Inflammatory macrophage treated with lipopolysaccharide for 4 hours (primary cell): ENCODE data around the gene PIAS3.
"Not testable (repeated sequence)": the region's sequence is repeated elsewhere in the genome, so short reads cannot be mapped to it uniquely, and the experiment has no call there.

Source experiments
- DNase-seq: peaks from one replicate; pipeline ENCODE4 v3.0.0-alpha.2; 2020

PIAS3 gene

GRCh38 chr1:145871994-145872924 lies 13.4 kb upstream of the PIAS3 start:
- peak; percentile 56 for DNase-seq

GRCh38 chr1:145868232-145868631 lies 9.4 kb upstream of the PIAS3 start:
- no peak for DNase-seq

GRCh38 chr1:145863282-145864018 lies 4.6 kb upstream of the PIAS3 start:
- no peak for DNase-seq

GRCh38 chr1:145859491-145860023 lies 676 bp upstream of the PIAS3 start:
- DNase-seq, result peak; percentile 84

GRCh38 chr1:145858238-145858900 lies 512 bp downstream of the PIAS3 start:
- peak; percentile 28 for DNase-seq

- DNase-seq, result no peak
These were observed 1.7 kb downstream of the PIAS3 start for GRCh38 chr1:145857170-145857569.

- no peak for DNase-seq
These were observed 3.4 kb downstream of the PIAS3 start for GRCh38 chr1:145855426-145855948.

DNA sequence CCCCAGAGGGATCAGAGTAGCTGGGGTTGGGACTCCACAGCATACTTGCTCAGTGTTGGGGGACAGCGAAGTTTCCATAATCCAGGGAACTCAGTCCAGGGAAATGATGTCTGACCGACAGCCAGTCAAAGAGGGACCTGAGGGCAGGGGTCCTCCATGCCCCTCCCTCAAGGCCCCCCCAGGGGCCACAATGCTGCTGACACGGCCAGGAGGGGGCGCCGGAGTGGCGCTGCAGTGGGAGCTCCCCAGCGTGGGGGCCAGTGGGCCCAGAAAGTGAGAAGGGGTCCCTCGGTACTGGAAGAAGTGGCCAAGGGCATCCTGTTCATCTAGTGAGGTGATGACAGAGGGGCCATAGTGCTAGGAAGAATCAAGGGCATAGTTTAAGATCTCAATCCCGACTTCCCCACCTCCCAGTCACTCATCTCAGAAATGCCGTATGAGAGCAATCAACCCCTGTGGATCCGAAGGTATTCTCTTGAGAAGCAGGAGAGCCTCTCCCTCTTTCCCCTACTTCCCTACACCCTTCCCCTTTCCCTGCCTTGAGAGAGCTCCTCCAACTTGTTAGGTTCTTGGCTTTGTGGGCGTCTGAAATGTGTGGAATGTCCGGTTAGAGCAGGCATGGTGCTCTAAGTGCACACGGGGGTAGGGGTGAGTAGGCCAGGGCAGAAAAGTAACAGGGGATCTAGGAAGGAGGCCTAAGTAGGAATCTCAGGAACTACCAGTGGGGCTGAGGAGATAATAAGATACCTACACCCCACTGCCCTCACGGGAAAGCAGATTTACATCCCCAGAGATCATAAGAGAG lies 9.3 kb downstream of the PIAS3 start:
- DNase-seq, result no peak

DNA sequence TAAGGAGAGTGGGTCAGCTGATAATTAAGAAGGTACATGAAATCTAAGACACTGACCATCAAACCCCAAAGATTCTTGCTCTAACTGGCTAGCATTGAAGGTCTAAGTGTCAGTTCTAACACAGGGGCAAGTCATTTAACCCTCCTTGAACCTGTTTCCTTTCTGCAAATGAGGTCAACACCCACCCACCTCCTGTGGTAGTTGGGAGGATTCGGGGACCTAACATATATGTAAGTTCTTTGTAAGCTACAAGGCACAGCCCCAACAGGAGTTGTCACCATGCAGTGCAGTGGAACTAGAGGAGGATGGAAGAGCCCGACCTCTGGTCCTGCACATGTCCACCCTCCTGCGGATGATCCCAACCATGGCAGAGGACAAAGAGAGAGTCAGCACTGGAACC lies 11.1 kb downstream of the PIAS3 start:
- DNase-seq, result no peak

DNA sequence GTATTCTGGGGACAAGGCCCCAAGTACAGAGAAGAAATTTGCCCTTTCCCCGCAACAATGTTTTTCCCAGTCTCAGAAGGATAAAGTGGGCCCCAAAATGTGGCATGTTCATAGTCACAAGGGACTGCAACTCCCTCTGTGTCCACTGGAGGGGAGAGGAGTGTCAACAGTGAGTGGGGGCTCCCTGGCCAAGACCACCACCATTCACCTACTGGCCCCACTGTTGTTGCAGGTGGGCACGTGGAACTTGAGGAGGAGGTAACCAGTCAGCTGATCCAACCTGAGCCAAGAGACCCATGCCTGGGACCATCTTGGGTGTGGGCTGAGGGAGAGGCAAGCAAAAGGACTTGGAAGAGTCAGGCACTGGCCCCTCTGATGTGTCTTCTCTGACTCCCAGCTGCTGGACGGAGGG lies 12.7 kb downstream of the PIAS3 start:
- DNase-seq, result peak; percentile 42

GRCh38 chr1:145845514-145846161 lies 13.2 kb downstream of the PIAS3 start, which contains the start of gene NUDT17:
Gene NUDT17, plus strand, starts transcription at chr1:145845630. Its CDS starts 11 bp downstream, at chr1:145845641.
- peak; percentile 65 for DNase-seq

GRCh38 chr1:145845144-145845513 lies 13.8 kb downstream of the PIAS3 start:
- peak; percentile 72 for DNase-seq

DNA sequence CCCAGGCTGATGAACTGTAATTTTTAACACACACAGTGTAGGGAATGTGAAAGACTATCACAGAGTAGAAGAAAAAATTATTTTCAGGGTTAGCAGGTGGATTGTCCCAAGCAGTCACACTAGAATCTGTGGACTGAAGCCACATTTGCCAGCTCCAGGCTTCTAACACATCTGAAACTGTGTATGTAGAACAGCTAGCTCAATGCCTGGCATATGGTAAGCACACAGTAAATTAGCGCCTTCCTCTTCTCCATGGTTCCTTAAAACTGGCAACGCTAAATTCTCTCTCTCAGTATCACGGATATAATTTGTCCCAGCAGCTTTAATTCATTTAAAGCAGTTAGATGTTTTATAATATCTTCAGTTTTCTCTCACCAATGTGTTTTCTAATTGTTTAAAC lies 15.8 kb downstream of the PIAS3 start:
- DNase-seq, result no peak

GRCh38 chr1:145837656-145838055 lies 21.2 kb downstream of the PIAS3 start:
- DNase-seq, result peak; percentile 40

DNA sequence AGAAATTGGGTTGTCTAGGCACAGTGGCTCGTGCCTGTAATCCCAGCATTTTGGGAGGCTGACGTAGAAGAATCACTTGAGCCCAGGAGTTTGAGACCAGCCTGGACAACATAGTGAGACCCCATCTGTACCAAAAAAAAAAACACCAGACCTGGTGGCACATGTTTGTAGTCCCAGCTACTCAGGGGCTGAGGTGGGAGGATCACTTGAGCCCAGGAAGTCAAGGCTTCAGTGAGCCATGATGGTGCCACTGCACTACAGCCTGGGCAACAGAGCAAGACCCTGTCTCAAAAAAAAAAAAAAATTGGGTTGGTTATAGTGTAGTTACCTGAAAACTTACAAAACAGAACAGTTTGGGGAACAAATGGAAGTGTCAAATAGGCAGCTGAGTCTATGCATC lies 28.1 kb downstream of the PIAS3 start:
- DNase-seq, result not testable (repeated sequence)

DNA sequence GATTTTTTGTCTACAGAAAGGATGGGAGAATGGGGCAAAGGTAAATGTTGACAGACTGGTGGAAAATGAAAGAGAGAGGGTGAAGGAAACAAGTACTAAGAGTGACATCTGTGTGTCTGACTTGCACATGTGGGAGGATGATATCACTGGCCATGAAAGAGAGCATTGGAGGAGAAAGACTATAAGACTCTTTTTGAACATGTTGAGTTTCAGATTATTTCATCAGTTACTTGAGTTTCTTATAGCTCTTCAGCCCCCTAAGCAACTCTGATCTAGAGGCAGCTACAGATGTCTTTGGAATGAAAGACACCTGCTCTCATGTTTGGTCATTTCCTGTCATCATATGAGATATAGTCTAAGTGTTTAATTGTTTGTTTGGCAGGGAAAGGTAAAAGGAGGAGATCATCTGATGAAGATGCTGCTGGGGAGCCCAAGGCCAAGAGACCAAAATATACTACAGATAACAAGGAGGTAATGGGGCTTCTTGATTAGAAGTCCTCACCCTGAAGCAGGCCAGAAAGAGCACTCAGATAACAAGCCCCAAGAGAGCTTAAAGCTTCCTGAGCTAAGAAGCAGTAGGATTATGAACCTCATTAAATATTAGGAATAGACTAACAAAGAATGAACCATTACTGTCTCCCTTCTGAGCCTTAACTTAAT lies 30.4 kb downstream of the PIAS3 start:
- DNase-seq, result peak; percentile 72

GRCh38 chr1:145827966-145828365 lies 30.9 kb downstream of the PIAS3 start:
- peak; percentile 34 for DNase-seq

GRCh38 chr1:145826030-145826429 lies 32.9 kb downstream of the PIAS3 start:
- peak; percentile 19 for DNase-seq

- no peak for DNase-seq
These were observed 34.4 kb downstream of the PIAS3 start for GRCh38 chr1:145824499-145824842.

DNA sequence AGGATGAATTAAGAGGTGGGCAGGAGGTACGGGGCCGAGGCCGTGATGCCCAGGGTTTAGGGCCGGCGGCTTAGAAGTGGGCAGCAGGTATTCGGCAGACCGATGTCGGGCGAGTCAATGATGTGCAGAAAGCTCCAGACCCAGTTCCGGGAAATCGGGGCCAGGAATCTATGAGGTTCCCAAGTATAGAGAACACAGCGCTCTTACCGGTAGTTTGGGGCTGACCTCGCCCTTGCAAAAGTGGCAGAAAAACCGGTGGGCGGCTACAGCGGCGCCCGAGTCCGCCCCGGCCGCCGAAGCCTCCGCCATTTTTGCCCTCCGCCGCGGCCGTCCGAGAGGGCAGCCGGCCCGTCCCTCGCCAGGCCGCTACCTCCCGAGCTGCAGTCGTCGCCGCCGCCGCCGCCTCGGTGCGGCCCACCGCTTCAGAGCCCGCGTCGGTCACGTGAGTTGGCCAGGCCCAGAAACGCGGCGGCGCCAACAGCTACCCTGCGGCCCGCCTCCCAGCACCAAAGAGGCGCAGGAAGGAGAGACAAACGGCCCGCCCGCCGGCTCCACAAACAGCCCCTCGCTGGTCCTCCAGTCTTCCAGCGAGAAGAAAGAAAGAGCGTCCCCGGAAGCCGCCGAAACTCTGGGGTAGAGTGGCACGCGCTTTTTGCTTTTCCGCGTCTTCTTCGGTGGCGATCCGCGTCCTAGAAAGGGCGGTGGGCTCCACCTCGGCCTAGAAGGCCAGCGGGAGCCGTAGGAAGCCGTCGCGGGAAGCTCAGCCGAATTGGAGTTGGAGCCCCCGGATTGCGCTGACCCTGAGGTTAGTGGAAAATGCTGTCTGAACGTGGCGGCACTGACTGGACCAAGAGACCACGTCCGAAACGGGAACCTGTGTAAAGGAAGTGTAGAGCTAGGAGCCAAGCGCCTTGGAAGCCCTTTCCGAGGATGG lies 35.0 kb downstream of the PIAS3 start, which contains the start of the genes POLR3C and RNF115:
Gene POLR3C (plus strand): TSS at position 636 of the 934 bp plus-strand sequence. CDS start 1,577 bp downstream, outside the sequence.
Gene RNF115 (minus strand): TSS at position 531 of the 934 bp plus-strand sequence. CDS start 222 bp downstream, at position 309.
- peak; percentile 85 for DNase-seq
